Activated CD4-positive, alpha-beta T cell treated with anti-CD3 and anti-CD28 coated beads for 4 hours (primary cell): ENCODE measurements around the gene DBX2.
"Not testable (repeated sequence)": the region's sequence is repeated elsewhere in the genome, so short reads cannot be mapped to it uniquely, and the experiment has no call there.

ENCODE experiments used
- DNase-seq, 2 donors: peaks; one replicate each; pipeline ENCODE4 v3.0.0-alpha.2; 2020

DBX2 gene

GRCh38 chr12:45050751-45051571, at the start of gene DBX2:
DBX2 (minus strand) TSS chr12:45051099; CDS start chr12:45050927, 172 bp downstream.
- DNase-seq: no peak

GRCh38 chr12:45098766-45099165, 47.9 kb upstream of the DBX2 start:
- no peak for DNase-seq

DNA sequence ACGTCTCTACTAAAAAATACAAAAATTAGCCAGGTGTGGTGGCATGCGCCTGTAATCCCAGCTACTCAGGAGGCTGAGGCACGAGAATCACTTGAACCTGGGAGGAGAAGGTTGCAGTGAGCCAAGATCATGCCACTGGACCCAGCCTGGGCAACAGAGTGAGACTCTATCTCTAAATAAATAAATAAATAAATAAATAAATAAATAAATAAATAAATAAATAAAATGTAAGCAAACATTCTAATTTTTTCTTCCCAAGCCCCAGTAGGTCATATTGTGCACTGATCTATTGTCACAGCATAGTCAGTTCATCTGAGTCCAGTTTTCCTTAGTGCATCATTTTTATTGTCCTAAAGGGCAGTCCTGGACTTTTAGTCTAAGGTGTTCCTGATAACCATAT, 44.5 kb upstream of the DBX2 start:
- not testable (repeated sequence) for DNase-seq

DNA sequence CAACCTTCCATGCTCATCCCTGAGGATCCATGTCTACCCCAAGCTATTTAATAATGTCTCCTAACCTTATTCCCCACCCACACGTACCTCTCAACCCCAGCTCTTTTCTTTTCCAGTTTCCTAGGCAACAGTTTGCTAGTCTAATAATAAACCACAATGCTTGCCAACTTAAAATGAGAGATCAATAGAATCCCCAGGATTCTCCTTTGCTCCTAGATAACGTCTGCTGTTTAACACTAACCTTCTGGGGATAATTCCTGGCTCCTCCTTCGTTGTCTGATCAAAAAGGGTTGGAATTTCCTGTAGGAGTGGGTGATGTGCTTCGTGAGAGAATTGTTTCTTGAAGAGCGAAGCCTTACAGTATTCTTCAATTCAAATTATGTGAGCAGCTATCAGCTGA, 42.2 kb upstream of the DBX2 start:
- DNase-seq: no peak

GRCh38 chr12:45089411-45090075, 38.6 kb upstream of the DBX2 start:
- DNase-seq: no peak

DNA sequence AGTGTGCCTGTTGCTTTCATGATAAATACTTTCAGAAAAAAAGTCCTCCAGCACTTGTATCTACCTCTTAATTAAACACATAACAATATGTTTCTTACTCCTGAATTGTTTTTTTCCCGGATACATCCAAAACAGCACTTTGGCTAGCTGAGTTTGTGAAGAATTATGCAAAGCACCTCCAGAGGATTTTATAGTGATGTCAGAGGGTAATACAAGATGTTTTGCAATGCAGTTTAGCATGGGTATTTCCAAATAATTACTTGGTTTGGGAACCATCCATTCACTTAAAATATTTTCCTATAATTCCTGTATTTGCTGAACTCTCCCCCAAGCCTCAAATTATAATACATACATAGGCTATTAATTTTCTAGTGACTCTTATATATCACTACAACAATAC, 37.7 kb upstream of the DBX2 start:
- DNase-seq: no peak

- not testable (repeated sequence) for DNase-seq
Observed at GRCh38 chr12:45084248-45084647, 33.3 kb upstream of the DBX2 start.

GRCh38 chr12:45077251-45077650, 26.4 kb upstream of the DBX2 start:
- no peak for DNase-seq

GRCh38 chr12:45076417-45077026, 25.6 kb upstream of the DBX2 start:
- DNase-seq: no peak

GRCh38 chr12:45075587-45076282, 24.8 kb upstream of the DBX2 start:
- no peak for DNase-seq

GRCh38 chr12:45065125-45065626, 14.3 kb upstream of the DBX2 start:
- no peak for DNase-seq

- no peak for DNase-seq
Observed at GRCh38 chr12:45060976-45061375, 10.1 kb upstream of the DBX2 start.

DNA sequence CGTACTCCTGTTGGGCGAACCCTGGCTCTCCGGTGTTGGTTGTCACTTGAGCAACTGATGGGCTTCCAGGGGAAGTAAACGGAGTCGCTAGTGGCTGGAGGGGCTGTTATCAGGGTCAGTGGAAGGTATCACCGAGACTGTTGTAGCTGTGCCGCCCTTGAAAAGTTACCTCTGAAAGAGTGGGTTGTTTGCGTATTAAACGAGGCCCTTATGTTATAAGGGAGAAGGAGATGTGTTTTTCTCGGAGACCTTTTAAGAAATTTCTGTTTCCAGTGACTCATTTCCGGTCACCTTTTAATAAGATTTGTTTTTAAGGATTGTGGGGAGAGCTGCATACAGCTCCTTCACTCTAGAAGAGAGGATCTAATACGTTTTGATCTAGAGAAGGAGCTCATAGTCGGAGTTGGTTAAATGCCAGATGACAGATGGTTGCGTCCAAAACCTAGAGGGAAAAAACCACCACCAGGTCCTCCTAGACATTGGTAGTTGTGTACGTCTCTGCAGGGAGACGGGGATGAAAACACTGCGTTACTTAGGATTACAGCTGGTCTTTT, 750 bp upstream of the DBX2 start:
- DNase-seq: no peak

GRCh38 chr12:45049912-45050750, 768 bp downstream of the DBX2 start:
- no peak for DNase-seq

- no peak for DNase-seq
Observed at GRCh38 chr12:45042599-45042998, 8.3 kb downstream of the DBX2 start.

- DNase-seq: no peak
Observed at GRCh38 chr12:45040977-45041376, 9.9 kb downstream of the DBX2 start.

DNA sequence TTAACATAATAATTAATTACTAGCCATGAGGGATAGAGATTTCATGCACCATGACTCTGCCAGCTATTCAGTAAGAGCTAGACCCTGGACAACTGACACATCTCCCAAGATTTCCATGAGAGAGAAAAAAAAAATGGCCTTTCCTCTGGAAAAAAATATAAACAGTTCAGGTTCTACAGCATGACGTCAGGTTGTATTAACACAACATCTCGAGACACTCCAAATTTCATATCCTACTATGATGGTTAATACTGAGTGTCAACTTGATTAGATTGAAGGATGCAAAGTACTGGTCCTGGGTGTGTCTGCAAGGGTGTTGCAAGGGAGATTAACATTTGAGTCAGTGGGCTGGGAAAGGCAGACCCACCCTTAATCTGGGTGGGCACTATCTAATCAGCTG, 11.1 kb downstream of the DBX2 start:
- no peak for DNase-seq

DNA sequence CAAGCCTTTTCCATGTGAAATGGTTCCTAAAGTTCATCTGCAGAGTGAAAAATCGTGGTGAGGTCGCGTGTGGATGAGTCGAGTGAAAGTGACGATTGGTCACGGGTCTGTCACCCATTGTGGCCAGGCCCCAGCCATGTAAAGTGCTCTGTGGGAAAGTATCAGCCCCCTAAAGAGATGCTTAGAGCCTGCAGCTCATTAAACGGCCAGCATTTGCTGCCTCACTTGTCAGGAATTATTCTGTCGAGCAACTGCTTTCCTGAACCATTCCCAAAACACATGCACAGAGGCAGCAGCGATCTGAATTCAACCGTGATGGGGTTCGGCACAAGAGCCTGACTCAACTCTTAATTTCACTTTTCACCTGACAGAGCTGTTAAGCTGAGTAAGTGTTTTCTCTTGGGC, 16.0 kb downstream of the DBX2 start:
- DNase-seq: no peak

GRCh38 chr12:45017916-45018315, 33.0 kb downstream of the DBX2 start:
- DNase-seq: no peak

- no peak for DNase-seq
Observed at GRCh38 chr12:45014396-45014795, 36.5 kb downstream of the DBX2 start.

- DNase-seq: no peak
Observed at GRCh38 chr12:45012749-45013148, 38.1 kb downstream of the DBX2 start.

- DNase-seq: no peak
Observed at GRCh38 chr12:45010059-45010458, 40.8 kb downstream of the DBX2 start.
